Caco-2 (cell line): ENCODE measurements around the gene ADAMTS3. TPM values are rescaled to one million over a fixed set of nuclear protein-coding genes. Genes with fewer than 3 reads are reported as not detected.

Source experiments
- BruUV-seq: library from RNA; stranded (reverse); fragments of 400-500 nt; replicated peaks from 2 replicates; lab custom pipeline; 2021; lab: Mats Ljungman, UMichigan
- CTCF ChIA-PET: fragments of 300-600 bp; sonication (Branson Sonifier 250); formaldehyde crosslinking; loops from one replicate; lab custom pipeline; 2022; ENCODE audit warnings: antibody characterized with exemption; lab: Charles Lee
- POLR2A ChIA-PET: fragments of 300-600 bp; sonication (Branson Sonifier 250); formaldehyde crosslinking; loops from one replicate; lab custom pipeline; 2022; ENCODE audit warnings: antibody characterized with exemption; lab: Charles Lee
- DNase-seq, 2 experiments: peaks; one replicate each; pipeline versions ENCODE4 v3.0.0 to v3.0.0-alpha.2; 2020 to 2022
- H3K27me3 ChIP-seq: replicated peaks from 2 replicates; pipeline ENCODE4 v1.6.0; 2011; ENCODE audit warnings: low read length; ENCODE audit not compliant: control insufficient read depth, insufficient read depth
- H3K36me3 ChIP-seq: 2 replicates; pipeline ENCODE4 v1.5.1; 2011; ENCODE audit warnings: low read length; ENCODE audit not compliant: control insufficient read depth, insufficient read depth
- H3K4me1 ChIP-seq: fragments of 250-450 bp; sonication (Bioruptor Pico); 2 replicates; pipeline ENCODE4 v1.5.1; 2020; ENCODE audit warnings: mild to moderate bottlenecking
- H3K4me3 ChIP-seq: 2 replicates; pipeline ENCODE4 v1.5.1; 2011; ENCODE audit warnings: low read depth, mild to moderate bottlenecking, control low read depth, low read length
- H3K9me3 ChIP-seq: fragments of 250-450 bp; sonication (Bioruptor Pico); 2 replicates; pipeline ENCODE4 v1.5.1; 2020; ENCODE audit warnings: mild to moderate bottlenecking, moderate library complexity
- H3K27ac Mint-ChIP-seq: one replicate; pipeline ENCODE4 v1.8.0; 2022; ENCODE audit warnings: mixed read lengths; ENCODE audit not compliant: unreplicated experiment
- H3K27me3 Mint-ChIP-seq: one replicate; pipeline ENCODE4 v1.8.0; 2022; ENCODE audit warnings: mixed read lengths; ENCODE audit not compliant: insufficient read depth, unreplicated experiment
- H3K36me3 Mint-ChIP-seq: one replicate; pipeline ENCODE4 v1.8.0; 2022; ENCODE audit warnings: mild to moderate bottlenecking, mixed read lengths; ENCODE audit not compliant: insufficient read depth, unreplicated experiment
- H3K4me1 Mint-ChIP-seq: one replicate; pipeline ENCODE4 v1.8.0; 2022; ENCODE audit warnings: low read depth, mixed read lengths; ENCODE audit not compliant: unreplicated experiment
- H3K4me3 Mint-ChIP-seq: one replicate; pipeline ENCODE4 v1.8.0; 2022; ENCODE audit warnings: mild to moderate bottlenecking, moderate library complexity, mixed read lengths; ENCODE audit not compliant: unreplicated experiment
- H3K9me3 Mint-ChIP-seq: one replicate; pipeline ENCODE4 v1.8.0; 2022; ENCODE audit warnings: mixed read lengths; ENCODE audit not compliant: unreplicated experiment
- intact Hi-C: fragments of 100-400 bp; cut with micrococcal nuclease; formaldehyde crosslinking; loops from one replicate; pipeline ENCODE4 v1.10.0; 2022; ENCODE audit not compliant: unreplicated experiment
- total RNA-seq: library from RNA; stranded (reverse); gene quantifications from 2 replicates; pipeline ENCODE4 v1.2.3, GENCODE V29; 2022
- TF ChIP-seq, protein P1 (sequence below), 2 experiments: fragments of 200-600 bp in 1 of 2; IDR thresholded peaks; 1 replicate in 1 of 2; 2 replicates in 1 of 2; pipeline versions ENCODE4 v1.5.1 to v1.8.0; 2011 to 2022; ENCODE audit warnings: antibody characterized with exemption in 1 of 2, control low read depth in 1 of 2, inconsistent platforms in 1 of 2, low read depth in 1 of 2, low read length in 1 of 2, mild to moderate bottlenecking in 1 of 2, moderate library complexity in 1 of 2; ENCODE audit not compliant: insufficient read depth in 1 of 2, severe bottlenecking in 1 of 2, unreplicated experiment in 1 of 2

ADAMTS3 gene
- total RNA-seq, 1 experiment from 2014 or later: not detected

DNA sequence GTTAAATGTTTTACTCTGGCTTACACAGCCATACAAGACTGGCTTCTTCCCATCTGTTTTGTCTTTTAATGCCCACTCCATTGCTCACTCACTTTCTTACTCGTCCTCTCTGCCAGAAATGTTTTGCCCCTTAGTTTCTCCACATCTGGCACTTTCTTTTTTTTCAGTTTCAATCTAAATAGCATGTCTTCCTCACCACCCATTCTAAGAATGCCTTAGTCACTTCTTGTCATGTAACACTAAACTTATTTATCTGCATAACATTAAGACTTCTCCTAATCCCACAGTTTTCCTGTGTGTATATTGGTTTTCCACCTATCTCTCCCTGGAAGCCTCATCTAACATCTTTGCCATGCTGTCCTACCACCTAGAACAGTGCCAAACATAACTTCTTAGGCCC, 119.3 kb downstream of the ADAMTS3 start:
- BruUV-seq: no TSS peak
- ChIA-PET CTCF (no interaction called here), POLR2A (no interaction called here)
- Histone ChIP-seq H3K27me3 (no peaks in the 10 kb centered on the region), H3K36me3 (no peaks in the 10 kb centered on the region), H3K9me3 (no peaks in the 10 kb centered on the region), H3K4me3 (no peak overlapping the region), H3K4me1 (no peaks in the 10 kb centered on the region)
- no peak for DNase-seq
- Mint-ChIP-seq H3K27me3 (peaks cover 2% of the 10 kb centered on the region), H3K9me3 (no peaks in the 10 kb centered on the region), H3K4me3 (no peak overlapping the region), H3K4me1 (no peaks in the 10 kb centered on the region), H3K36me3 (no peaks in the 10 kb centered on the region), H3K27ac (no peak overlapping the region)
- TF ChIP-seq, protein P1, sequence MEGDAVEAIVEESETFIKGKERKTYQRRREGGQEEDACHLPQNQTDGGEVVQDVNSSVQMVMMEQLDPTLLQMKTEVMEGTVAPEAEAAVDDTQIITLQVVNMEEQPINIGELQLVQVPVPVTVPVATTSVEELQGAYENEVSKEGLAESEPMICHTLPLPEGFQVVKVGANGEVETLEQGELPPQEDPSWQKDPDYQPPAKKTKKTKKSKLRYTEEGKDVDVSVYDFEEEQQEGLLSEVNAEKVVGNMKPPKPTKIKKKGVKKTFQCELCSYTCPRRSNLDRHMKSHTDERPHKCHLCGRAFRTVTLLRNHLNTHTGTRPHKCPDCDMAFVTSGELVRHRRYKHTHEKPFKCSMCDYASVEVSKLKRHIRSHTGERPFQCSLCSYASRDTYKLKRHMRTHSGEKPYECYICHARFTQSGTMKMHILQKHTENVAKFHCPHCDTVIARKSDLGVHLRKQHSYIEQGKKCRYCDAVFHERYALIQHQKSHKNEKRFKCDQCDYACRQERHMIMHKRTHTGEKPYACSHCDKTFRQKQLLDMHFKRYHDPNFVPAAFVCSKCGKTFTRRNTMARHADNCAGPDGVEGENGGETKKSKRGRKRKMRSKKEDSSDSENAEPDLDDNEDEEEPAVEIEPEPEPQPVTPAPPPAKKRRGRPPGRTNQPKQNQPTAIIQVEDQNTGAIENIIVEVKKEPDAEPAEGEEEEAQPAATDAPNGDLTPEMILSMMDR (IDR thresholded peaks at IDR 0.05; ENCODE audit: insufficient read depth in 1 of 2, low read depth in 1 of 2, low read length in 1 of 2, severe bottlenecking in 1 of 2, unreplicated experiment in 1 of 2): no peak
- intact Hi-C loops: no loop called here

DNA sequence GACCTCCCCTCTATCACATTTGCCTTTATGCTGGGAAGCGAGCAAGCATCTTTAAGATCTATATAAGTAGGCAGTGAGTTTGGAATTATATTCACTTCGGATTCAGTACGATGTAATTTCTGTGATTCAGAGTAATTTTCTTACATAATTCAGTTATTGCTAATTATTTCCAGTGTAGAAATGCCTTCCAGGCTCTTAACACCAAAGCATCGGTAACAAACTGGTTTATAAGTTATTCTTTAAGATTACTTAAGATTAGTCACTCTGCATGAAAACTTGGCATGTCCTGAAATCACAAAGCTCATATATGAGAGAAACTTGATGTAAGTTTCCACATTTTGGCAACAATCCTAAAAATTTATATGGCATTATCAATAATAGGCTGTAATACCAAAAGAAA, 120.8 kb downstream of the ADAMTS3 start:
- Mint-ChIP-seq H3K4me3 (no peak overlapping the region), H3K27me3 (peaks cover 7% of the 10 kb centered on the region), H3K9me3 (no peaks in the 10 kb centered on the region), H3K36me3 (no peaks in the 10 kb centered on the region), H3K27ac (no peak overlapping the region), H3K4me1 (no peaks in the 10 kb centered on the region)
- TF ChIP-seq, protein P1 (IDR thresholded peaks at IDR 0.05; ENCODE audit: insufficient read depth in 1 of 2, low read depth in 1 of 2, low read length in 1 of 2, severe bottlenecking in 1 of 2, unreplicated experiment in 1 of 2): no peak
- Histone ChIP-seq H3K4me1 (no peaks in the 10 kb centered on the region), H3K9me3 (no peaks in the 10 kb centered on the region), H3K27me3 (no peaks in the 10 kb centered on the region), H3K36me3 (no peaks in the 10 kb centered on the region), H3K4me3 (no peak overlapping the region)
- BruUV-seq: no TSS peak
- CTCF ChIA-PET: no interaction called here
- POLR2A ChIA-PET: no interaction called here
- intact Hi-C loops: no loop called here
- DNase-seq: no peak

DNA sequence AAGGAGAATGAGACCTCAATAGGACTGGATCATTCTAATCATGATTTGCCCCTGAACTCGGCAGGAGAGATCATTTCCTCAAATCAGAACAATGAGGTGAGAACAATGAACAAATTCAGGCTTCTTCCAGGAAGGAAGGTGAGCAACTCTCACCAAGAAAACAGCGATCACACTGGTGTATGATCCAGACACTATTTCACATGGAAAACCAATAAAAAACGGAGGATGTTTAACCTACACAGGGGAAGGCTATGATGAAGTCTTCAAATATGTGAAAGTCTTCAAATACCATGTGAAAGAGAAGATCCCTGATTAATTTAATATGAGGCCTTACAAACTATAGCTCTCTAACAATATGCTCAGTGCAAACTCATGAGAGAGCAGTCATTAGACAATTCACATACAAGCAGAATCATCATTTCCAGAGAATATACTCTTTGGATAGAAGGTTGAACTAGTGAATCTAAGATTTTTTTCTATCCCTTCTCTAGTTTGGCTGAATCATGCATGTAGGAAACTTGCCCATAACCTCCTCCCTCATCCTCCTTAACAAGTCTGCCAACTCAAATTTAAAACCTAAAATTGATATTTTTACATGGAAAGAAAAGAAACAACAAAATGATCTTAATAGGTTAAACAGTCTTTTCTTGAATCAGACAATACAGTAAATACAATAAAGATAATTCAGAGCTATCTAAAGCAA, 122.5 kb downstream of the ADAMTS3 start:
- Mint-ChIP-seq H3K9me3 (no peaks in the 10 kb centered on the region), H3K27me3 (peaks cover 13% of the 10 kb centered on the region), H3K27ac (no peak overlapping the region), H3K4me3 (no peak overlapping the region), H3K36me3 (no peaks in the 10 kb centered on the region), H3K4me1 (no peaks in the 10 kb centered on the region)
- H3K36me3 ChIP-seq: no peaks in the 10 kb centered on the region
- ChIA-PET CTCF (no interaction called here), POLR2A (no interaction called here)
- no peaks in the 10 kb centered on the region for H3K27me3 ChIP-seq
- TF ChIP-seq, protein P1 (IDR thresholded peaks at IDR 0.05; ENCODE audit: insufficient read depth in 1 of 2, low read depth in 1 of 2, low read length in 1 of 2, severe bottlenecking in 1 of 2, unreplicated experiment in 1 of 2): no peak
- DNase-seq: no peak
- no peak overlapping the region for H3K4me3 ChIP-seq
- intact Hi-C loops: no loop called here
- H3K4me1 ChIP-seq: no peaks in the 10 kb centered on the region
- no peaks in the 10 kb centered on the region for H3K9me3 ChIP-seq
- no TSS peak for BruUV-seq
